H1 (cell line): ENCODE results near the gene BACE1. TPM values are rescaled to one million over a fixed set of nuclear protein-coding genes. Genes with fewer than 3 reads are reported as not detected.

Experiments used
- polyA plus RNA-seq, 7 experiments: library from polyadenylated mRNA; depleted of rRNA in 3 of 7; stranded (reverse) in 5 of 7; unstranded in 2 of 7; fragments of >200 nt in 5 of 7; fragments of 200-250 nt in 2 of 7; gene quantifications; 1 replicate in 5 of 7; 2 replicates in 1 of 7; 4 replicates in 1 of 7; pipeline versions ENCODE4 v1.2.1 to v1.2.3, GENCODE V29; 2011 to 2013; ENCODE audit warnings: missing spikeins in 2 of 7, mixed read lengths in 2 of 7
- small RNA-seq: library from polyadenylated mRNA; stranded (forward); fragments of <200 nt; extraction: miRNeasy Mini kit (QIAGEN cat#:217004); gene quantifications from one replicate; pipeline ENCODE3, GENCODE V24; 2013; ENCODE audit not compliant: insufficient read depth
- total RNA-seq: library from RNA; stranded (reverse); fragmentation: NEBNext Ultra II Directional; extraction: Animal tissue kit (Norgen Biotek cat#: 25700); gene quantifications from 2 replicates; pipeline ENCODE4 v1.2.1, GENCODE V29; 2021

BACE1 gene
- total and polyA plus RNA-seq, 2 of the 8 experiments (the other 6 are each of a cell fraction or from before 2014, with no cell fraction given) = 7.7 to 7.9 TPM

Small RNAs within 50 kb of the gene (small RNA-seq; reads per million reads assigned to genes)
- gene RF00564 = not detected

Other genes starting within 250 kb of the BACE1 start
- gene SIK3, start 217.8 kb downstream of the BACE1 start, total RNA-seq = 32.1 and 32.6 TPM in 2 replicates
- gene SIK3, start 217.8 kb downstream of the BACE1 start, polyA plus RNA-seq (2011; rRNA removed) = 18.3 and 19.9 TPM in 2 replicates
- 151 and 161 TPM in 2 replicates for gene PAFAH1B2, start 172.0 kb downstream of the BACE1 start, total RNA-seq
- gene PAFAH1B2, start 172.0 kb downstream of the BACE1 start, polyA plus RNA-seq (2011; rRNA removed) = 26.2 and 38.2 TPM in 2 replicates
- 14.6 and 18.5 TPM in 2 replicates for gene SIDT2, start 137.5 kb downstream of the BACE1 start, total RNA-seq
- 21.1 and 26.7 TPM in 2 replicates for gene SIDT2, start 137.5 kb downstream of the BACE1 start, polyA plus RNA-seq (2011; rRNA removed)
- 300 and 301 TPM in 2 replicates for gene TAGLN, start 116.9 kb downstream of the BACE1 start, total RNA-seq
- 140 and 150 TPM in 2 replicates for gene TAGLN, start 116.9 kb downstream of the BACE1 start, polyA plus RNA-seq (2011; rRNA removed)
- gene PCSK7, start 84.2 kb downstream of the BACE1 start, total RNA-seq = 38.5 and 45.6 TPM in 2 replicates
- gene PCSK7, start 84.2 kb downstream of the BACE1 start, polyA plus RNA-seq (2011; rRNA removed) = 23.4 and 38.8 TPM in 2 replicates
- gene RNF214, start 83.6 kb downstream of the BACE1 start, total RNA-seq = 33.7 and 35.6 TPM in 2 replicates
- 34.9 and 35.3 TPM in 2 replicates for gene RNF214, start 83.6 kb downstream of the BACE1 start, polyA plus RNA-seq (2011; rRNA removed)
- gene BACE1-AS, start 24.9 kb downstream of the BACE1 start, total RNA-seq = 12.2 and 14.9 TPM in 2 replicates
- gene BACE1-AS, start 24.9 kb downstream of the BACE1 start, polyA plus RNA-seq (2011; rRNA removed) = 11.8 and 17.4 TPM in 2 replicates
- gene CEP164, start 11.6 kb upstream of the BACE1 start, total RNA-seq = 18.7 and 20.8 TPM in 2 replicates
- 8.4 and 10.5 TPM in 2 replicates for gene CEP164, start 11.6 kb upstream of the BACE1 start, polyA plus RNA-seq (2011; rRNA removed)